Measurements from ENCODE around the gene ZNF506.

Gene ZNF506

GRCh38 chr19:19745496-19746285 is 75.9 kb downstream of the ZNF506 start:
- TF ChIP-seq FOXP2 (optimal IDR thresholded peaks at IDR 0.05; ENCODE audit: borderline replicate concordance, extremely low read depth, extremely low read length, insufficient read depth) (no peak), REST (IDR thresholded peaks at IDR 0.05; ENCODE audit: insufficient read depth in 1 of 2, low read depth in 2 of 2, low read length in 2 of 2) (no peak), POLR2AphosphoS5 (IDR thresholded peaks at IDR 0.05; ENCODE audit: low read depth, low read length) (no peak), TAF1 (IDR thresholded peaks at IDR 0.05; ENCODE audit: borderline replicate concordance, insufficient read depth, low read length) (no peak), SIN3A (IDR thresholded peaks at IDR 0.05; ENCODE audit: borderline replicate concordance, insufficient read depth, low read length) (no peak)

- TF ChIP-seq POLR2AphosphoS5 (IDR thresholded peaks at IDR 0.05; ENCODE audit: low read depth, low read length): no peak
- TF ChIP-seq TAF1 (IDR thresholded peaks at IDR 0.05; ENCODE audit: borderline replicate concordance, insufficient read depth, low read length): no peak
- TF ChIP-seq REST (IDR thresholded peaks at IDR 0.05; ENCODE audit: insufficient read depth in 1 of 2, low read depth in 2 of 2, low read length in 2 of 2): no peak
- TF ChIP-seq SIN3A (IDR thresholded peaks at IDR 0.05; ENCODE audit: borderline replicate concordance, insufficient read depth, low read length): no peak
- TF ChIP-seq FOXP2 (optimal IDR thresholded peaks at IDR 0.05; ENCODE audit: borderline replicate concordance, extremely low read depth, extremely low read length, insufficient read depth): no peak
Observed at GRCh38 chr19:19744641-19745040, 76.9 kb downstream of the ZNF506 start.

- TF ChIP-seq REST (IDR thresholded peaks at IDR 0.05; ENCODE audit: insufficient read depth in 1 of 2, low read depth in 2 of 2, low read length in 2 of 2): no peak
- TF ChIP-seq POLR2AphosphoS5 (IDR thresholded peaks at IDR 0.05; ENCODE audit: low read depth, low read length): no peak
- TF ChIP-seq FOXP2 (optimal IDR thresholded peaks at IDR 0.05; ENCODE audit: borderline replicate concordance, extremely low read depth, extremely low read length, insufficient read depth): no peak
- no peak for TF ChIP-seq SIN3A (IDR thresholded peaks at IDR 0.05; ENCODE audit: borderline replicate concordance, insufficient read depth, low read length)
- TF ChIP-seq TAF1 (IDR thresholded peaks at IDR 0.05; ENCODE audit: borderline replicate concordance, insufficient read depth, low read length): no peak
Observed at GRCh38 chr19:19743176-19743575, 78.4 kb downstream of the ZNF506 start.

GRCh38 chr19:19742773-19743172 is 78.8 kb downstream of the ZNF506 start:
- no peak for TF ChIP-seq SIN3A (IDR thresholded peaks at IDR 0.05; ENCODE audit: borderline replicate concordance, insufficient read depth, low read length)
- TF ChIP-seq FOXP2 (optimal IDR thresholded peaks at IDR 0.05; ENCODE audit: borderline replicate concordance, extremely low read depth, extremely low read length, insufficient read depth): no peak
- no peak for TF ChIP-seq POLR2AphosphoS5 (IDR thresholded peaks at IDR 0.05; ENCODE audit: low read depth, low read length)
- no peak for TF ChIP-seq REST (IDR thresholded peaks at IDR 0.05; ENCODE audit: insufficient read depth in 1 of 2, low read depth in 2 of 2, low read length in 2 of 2)
- TF ChIP-seq TAF1 (IDR thresholded peaks at IDR 0.05; ENCODE audit: borderline replicate concordance, insufficient read depth, low read length): no peak
